Pancreas (tissue), 10 donors: ENCODE results near the gene TERT. TPM values are rescaled to one million over a fixed set of nuclear protein-coding genes. Genes with fewer than 3 reads are reported as not detected.

Source experiments
- ATAC-seq, 4 donors: fragments of 200-7000 bp; cut with Tn5 transposase; one replicate each; pipeline versions ENCODE4 v1.8.0 to v1.9.1; 2020; ENCODE audit warnings: mild to moderate bottlenecking in 4 of 4, moderate library complexity in 4 of 4
- DNase-seq, 6 donors: peaks; one replicate each; pipeline ENCODE4 v3.0.0-alpha.2; 2020
- FAIRE-seq: peaks from 2 replicates; lab custom pipeline; 2012; peaks lifted over from hg19 to GRCh38; lab: Jason Lieb, UNC
- H3K27ac ChIP-seq, 4 donors: fragments of 200-600 bp; sonication (generic); 1 replicate in 3 of 4; 2 replicates in 1 of 4; pipeline versions ENCODE4 v1.5.0 to v1.8.0; 2020
- H3K27me3 ChIP-seq, 4 donors: fragments of 200-600 bp; one replicate each; pipeline ENCODE4 v1.8.0; 2021
- H3K36me3 ChIP-seq, 3 donors: fragments of 200-600 bp; sonication (generic) in 1 of 3; one replicate each; pipeline versions ENCODE4 v1.5.0 to v1.8.0; 2020 to 2021
- H3K4me1 ChIP-seq, 3 donors: fragments of 200-600 bp; one replicate each; pipeline ENCODE4 v1.8.0; 2021
- H3K4me3 ChIP-seq, 4 donors: fragments of 200-600 bp; sonication (generic) in 2 of 4; one replicate each; pipeline versions ENCODE4 v1.5.0 to v1.8.0; 2020 to 2021
- H3K9me3 ChIP-seq, 4 donors: fragments of 200-600 bp; one replicate each; pipeline ENCODE4 v1.8.0; 2021
- WGBS, 2 donors: extraction: QIAGEN DNeasy Blood & Tissue Kit; methylation state at CpG; one replicate each; pipeline ENCODE4 v1.1.7; 2013; 5-methylcytosine and 5-hydroxymethylcytosine counted together
- intact Hi-C, 3 donors: fragments of 100-400 bp; cut with DNase I; formaldehyde crosslinking; loops; one replicate each; pipeline versions ENCODE4 v1.11.1 to v1.14.2; 2022
- polyA plus RNA-seq, 2 donors: library from polyadenylated mRNA; stranded (reverse); fragments of 200-250 nt; gene quantifications; one replicate each; pipeline ENCODE4 v1.2.3, GENCODE V29; 2013
- total RNA-seq, 6 donors: library from RNA; stranded (reverse); fragmentation: NEBNext Ultra II Directional in 4 of 6; extraction: Animal tissue kit (Norgen Biotek cat#: 25700) in 4 of 6; gene quantifications; one replicate each; pipeline versions ENCODE4 v1.2.1 to v1.2.4, GENCODE V29; 2021 to 2023
- TF ChIP-seq, protein P1 (sequence below), 4 donors: fragments of 200-600 bp; sonication (generic) in 3 of 4; IDR thresholded peaks; one replicate each; pipeline versions ENCODE4 v1.5.0 to v1.8.0; 2021; ENCODE audit warnings: antibody characterized with exemption in 4 of 4
- donor health status: healthy with polysubstance abuse.
- donor health status: DM: no; HTN: no; CAD: no; lungs with moderate emphysema.
- donor health status: DM: no; HTN: no; CAD: no.
- donor health status: control.
- donor health status: control.
- donor health status: Bipolar disorder and iron deficiency.
- donor health status: DM: yes; HTN: yes; CAD: no.
- donor health status: DM: no; HTN: no; CAD: no.
- donor health status: DM: no; HTN: no; CAD: no.
- donor health status: DM: yes; HTN: yes; CAD: no.

The TERT gene
- total and polyA plus RNA-seq, 8 donors = 0.06 to 0.28 (median 0.25) TPM; not detected in 5

DNA sequence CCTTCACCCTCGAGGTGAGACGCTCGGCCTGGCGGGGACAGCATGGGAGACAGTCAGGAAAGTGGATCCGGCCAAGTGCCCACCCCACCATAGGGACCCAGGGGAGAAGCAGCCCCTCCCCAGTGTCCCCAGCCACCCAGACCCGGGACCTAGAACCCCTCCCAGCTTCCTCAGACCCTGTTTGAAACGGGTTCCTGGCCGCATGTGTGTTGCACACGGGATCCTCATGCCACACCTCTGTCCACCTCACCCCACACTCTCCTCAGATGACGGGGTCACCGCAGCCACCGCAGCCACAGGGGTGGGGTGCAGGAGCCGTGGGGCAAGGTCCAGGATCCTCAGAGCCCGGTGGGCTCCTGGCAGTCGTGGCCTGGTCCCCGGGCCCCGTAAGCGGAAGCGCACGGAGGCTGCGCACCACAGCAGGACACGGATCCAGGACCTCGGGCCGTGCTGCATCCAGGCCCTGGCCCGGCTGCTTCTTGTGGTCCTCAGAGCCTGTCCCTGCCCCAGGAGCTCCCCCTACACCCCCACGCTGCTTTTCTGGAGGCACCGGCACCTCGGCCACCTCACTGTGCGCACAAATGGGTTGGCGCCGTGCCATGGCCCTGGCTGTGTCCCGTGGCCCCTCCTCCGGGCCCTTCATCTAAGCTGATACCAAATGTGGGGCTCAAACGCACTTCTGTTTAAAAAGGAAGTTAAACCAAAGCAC lies 15.3 kb downstream of the TERT start:
- no peaks in the 10 kb centered on the region for H3K9me3 ChIP-seq
- H3K4me3 ChIP-seq = no peak overlapping the region
- intact Hi-C loops = no loop called here
- FAIRE-seq (no peak), ATAC-seq (no peak), DNase-seq (peak in 2 of 6 donors; percentile 55 to 61)
- H3K4me1 ChIP-seq = no peaks in the 10 kb centered on the region
- H3K27me3 ChIP-seq = no peaks in the 10 kb centered on the region
- 79 to 86% methylated on average over 34 of the region's 34 CpGs for WGBS, 2 donors
- H3K27ac ChIP-seq = no peak overlapping the region
- TF ChIP-seq, protein P1, sequence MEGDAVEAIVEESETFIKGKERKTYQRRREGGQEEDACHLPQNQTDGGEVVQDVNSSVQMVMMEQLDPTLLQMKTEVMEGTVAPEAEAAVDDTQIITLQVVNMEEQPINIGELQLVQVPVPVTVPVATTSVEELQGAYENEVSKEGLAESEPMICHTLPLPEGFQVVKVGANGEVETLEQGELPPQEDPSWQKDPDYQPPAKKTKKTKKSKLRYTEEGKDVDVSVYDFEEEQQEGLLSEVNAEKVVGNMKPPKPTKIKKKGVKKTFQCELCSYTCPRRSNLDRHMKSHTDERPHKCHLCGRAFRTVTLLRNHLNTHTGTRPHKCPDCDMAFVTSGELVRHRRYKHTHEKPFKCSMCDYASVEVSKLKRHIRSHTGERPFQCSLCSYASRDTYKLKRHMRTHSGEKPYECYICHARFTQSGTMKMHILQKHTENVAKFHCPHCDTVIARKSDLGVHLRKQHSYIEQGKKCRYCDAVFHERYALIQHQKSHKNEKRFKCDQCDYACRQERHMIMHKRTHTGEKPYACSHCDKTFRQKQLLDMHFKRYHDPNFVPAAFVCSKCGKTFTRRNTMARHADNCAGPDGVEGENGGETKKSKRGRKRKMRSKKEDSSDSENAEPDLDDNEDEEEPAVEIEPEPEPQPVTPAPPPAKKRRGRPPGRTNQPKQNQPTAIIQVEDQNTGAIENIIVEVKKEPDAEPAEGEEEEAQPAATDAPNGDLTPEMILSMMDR (IDR thresholded peaks at IDR 0.05) = no peak
- H3K36me3 ChIP-seq = no peaks in the 10 kb centered on the region

DNA sequence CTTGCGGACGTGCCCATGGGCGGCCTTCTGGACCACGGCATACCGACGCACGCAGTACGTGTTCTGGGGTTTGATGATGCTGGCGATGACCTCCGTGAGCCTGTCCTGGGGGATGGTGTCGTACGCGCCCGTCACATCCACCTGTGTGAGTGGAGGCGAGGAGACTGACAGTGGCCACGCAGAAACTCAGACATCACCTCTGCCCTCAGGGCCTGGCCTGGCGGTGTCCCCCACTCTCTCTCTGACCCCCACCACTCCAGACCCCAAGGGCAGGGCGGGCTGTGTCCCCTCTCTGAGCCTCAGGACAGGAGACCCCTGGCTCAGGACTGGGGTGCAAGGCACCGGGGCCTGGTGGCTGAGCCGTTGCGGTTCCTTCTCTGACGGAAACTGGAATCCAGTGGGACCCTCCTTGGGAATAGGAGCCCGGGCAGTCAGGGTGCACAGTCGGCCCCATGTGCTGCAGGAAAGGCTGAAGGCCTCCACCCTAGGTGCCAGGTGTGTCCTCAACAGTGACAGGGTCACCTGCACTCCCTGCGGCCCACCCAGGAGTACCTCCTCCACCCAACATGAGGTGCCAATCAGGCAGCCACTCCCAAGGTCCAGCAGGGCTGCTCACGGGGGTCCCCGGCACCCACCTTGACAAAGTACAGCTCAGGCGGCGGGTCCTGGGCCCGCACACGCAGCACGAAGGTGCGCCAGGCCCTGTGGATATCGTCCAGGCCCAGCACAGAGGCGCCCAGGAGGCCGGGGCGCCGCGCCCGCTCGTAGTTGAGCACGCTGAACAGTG lies 16.0 kb downstream of the TERT start:
- Histone ChIP-seq H3K9me3 (no peaks in the 10 kb centered on the region), H3K4me3 (no peak overlapping the region), H3K27ac (no peak overlapping the region), H3K27me3 (no peaks in the 10 kb centered on the region), H3K36me3 (no peaks in the 10 kb centered on the region), H3K4me1 (no peaks in the 10 kb centered on the region)
- TF ChIP-seq, protein P1 (IDR thresholded peaks at IDR 0.05) = no peak
- FAIRE-seq (no peak), ATAC-seq (no peak), DNase-seq (peak in 2 of 6 donors; percentile 51 to 56)
- intact Hi-C loops = no loop called here
- WGBS, 2 donors = 92 to 95% methylated on average over 41 to 42 of the region's 42 CpGs

DNA sequence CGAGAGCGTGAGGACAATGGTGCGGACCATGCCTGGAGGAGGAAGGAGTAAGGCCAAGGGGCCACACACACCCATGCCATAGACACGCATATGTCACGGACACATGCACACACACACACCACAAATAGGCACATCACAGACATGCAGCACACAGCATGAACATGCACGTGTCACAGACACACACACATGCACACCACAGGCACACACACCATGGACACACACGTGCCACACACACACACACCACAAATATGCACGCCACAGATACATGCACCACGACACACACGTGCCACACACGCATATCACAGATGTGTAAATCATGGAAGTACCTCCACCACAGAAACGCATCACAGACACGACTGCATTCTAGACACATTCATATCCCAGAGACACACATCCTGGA lies 16.7 kb downstream of the TERT start:
- no peak overlapping the region for H3K27ac ChIP-seq
- H3K4me3 ChIP-seq = no peak overlapping the region
- intact Hi-C loops = no loop called here
- H3K4me1 ChIP-seq = no peaks in the 10 kb centered on the region
- FAIRE-seq (no peak), DNase-seq (peak in 1 of 6 donors; percentile 16), ATAC-seq (no peak)
- no peaks in the 10 kb centered on the region for H3K9me3 ChIP-seq
- H3K36me3 ChIP-seq = no peaks in the 10 kb centered on the region
- no peaks in the 10 kb centered on the region for H3K27me3 ChIP-seq
- WGBS, 2 donors = 86 to 94% methylated on average over 13 of the region's 13 CpGs
- TF ChIP-seq, protein P1 (IDR thresholded peaks at IDR 0.05) = no peak

DNA sequence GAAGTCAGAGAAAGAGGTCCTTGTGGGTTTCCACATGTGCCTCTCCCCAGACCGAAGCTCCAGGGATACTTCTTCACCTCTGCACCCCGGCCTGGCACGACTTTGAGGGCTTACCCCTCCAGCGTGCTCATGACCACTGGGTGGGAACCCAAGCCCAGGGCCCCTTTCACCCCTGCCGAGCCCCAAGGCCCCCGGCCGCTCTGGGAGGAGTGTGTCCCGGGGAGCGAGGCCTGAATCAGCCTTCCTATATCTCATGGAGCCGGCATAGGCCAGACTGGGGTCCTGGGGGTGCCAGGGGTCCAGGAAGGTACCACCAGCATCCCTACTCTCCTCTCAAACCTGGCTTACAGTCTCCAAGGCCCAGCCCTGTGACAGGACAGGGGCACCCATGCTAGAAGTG lies 17.1 kb downstream of the TERT start:
- 83 to 87% methylated on average over 10 of the region's 10 CpGs for WGBS, 2 donors
- H3K27ac ChIP-seq = no peak overlapping the region
- no peak for FAIRE-seq
- H3K4me1 ChIP-seq = no peaks in the 10 kb centered on the region
- H3K9me3 ChIP-seq = no peaks in the 10 kb centered on the region
- peak in 1 of 6 donors; percentile 41 for DNase-seq
- no peak for ATAC-seq
- no peaks in the 10 kb centered on the region for H3K27me3 ChIP-seq
- intact Hi-C loops = no loop called here
- H3K4me3 ChIP-seq = no peak overlapping the region
- TF ChIP-seq, protein P1 (IDR thresholded peaks at IDR 0.05) = no peak
- H3K36me3 ChIP-seq = no peaks in the 10 kb centered on the region
